Psoas muscle (tissue), 8 donors: ENCODE measurements around the gene INSC. TPM values are rescaled to one million over a fixed set of nuclear protein-coding genes. Genes with fewer than 3 reads are reported as not detected.

Experiments
- ATAC-seq, 4 donors: fragments of 200-7000 bp; cut with Tn5 transposase; one replicate each; pipeline ENCODE4 v1.9.1; 2020; ENCODE audit warnings: moderate library complexity in 3 of 4, mild to moderate bottlenecking in 2 of 4
- DNase-seq, 2 donors: peaks; one replicate each; pipeline ENCODE4 v3.0.0-alpha.2; 2020
- H3K27ac ChIP-seq: fragments of 200-600 bp; one replicate; pipeline ENCODE4 v1.8.0; 2022
- H3K27me3 ChIP-seq, 3 donors: fragments of 200-600 bp in 1 of 3; one replicate each; pipeline versions ENCODE4 v1.6.1 to v1.8.0; 2013 to 2022; ENCODE audit warnings: low read length in 2 of 3, mild to moderate bottlenecking in 2 of 3, moderate library complexity in 1 of 3; ENCODE audit not compliant: insufficient read depth in 3 of 3
- H3K36me3 ChIP-seq, 2 donors: fragments of 200-600 bp in 1 of 2; one replicate each; pipeline versions ENCODE4 v1.6.1 to v1.8.0; 2013 to 2022; ENCODE audit warnings: low read depth in 1 of 2, mild to moderate bottlenecking in 1 of 2, moderate library complexity in 1 of 2; ENCODE audit not compliant: insufficient read depth in 1 of 2
- H3K4me1 ChIP-seq: fragments of 200-600 bp; one replicate; pipeline ENCODE4 v1.8.0; 2022
- H3K4me3 ChIP-seq: fragments of 200-600 bp; one replicate; pipeline ENCODE4 v1.8.0; 2022; ENCODE audit warnings: mild to moderate bottlenecking
- H3K9me3 ChIP-seq: fragments of 200-600 bp; one replicate; pipeline ENCODE4 v1.8.0; 2022
- WGBS, 3 donors: extraction: QIAGEN DNeasy Blood & Tissue Kit; methylation state at CpG; one replicate each; pipeline versions ENCODE4 v1.1.6 to v1.1.7; 2013; 5-methylcytosine and 5-hydroxymethylcytosine counted together
- intact Hi-C, 2 donors: fragments of 100-400 bp; cut with DNase I; formaldehyde crosslinking; loops; one replicate each; pipeline versions ENCODE4 v1.11.0 to v1.14.2; 2022
- polyA plus RNA-seq, 3 donors: library from polyadenylated mRNA; stranded (reverse); fragments of 200-250 nt; gene quantifications; one replicate each; pipeline ENCODE4 v1.2.3, GENCODE V29; 2013
- total RNA-seq, 4 donors: library from RNA; stranded (reverse); fragmentation: NEBNext Ultra II Directional in 2 of 4; extraction: Animal tissue kit (Norgen Biotek cat#: 25700) in 2 of 4; gene quantifications; one replicate each; pipeline versions ENCODE4 v1.2.1 to v1.2.4, GENCODE V29; 2021 to 2023
- TF ChIP-seq, protein P1 (sequence below): fragments of 200-600 bp; IDR thresholded peaks from one replicate; pipeline ENCODE4 v1.8.0; 2022; ENCODE audit warnings: antibody characterized with exemption
- donor health status: healthy with polysubstance abuse.
- donor health status: DM: no; HTN: no; CAD: no; lungs with moderate emphysema.
- donor health status: Bipolar disorder and iron deficiency.
- donor health status: healthy.
- donor health status: DM: yes; HTN: yes; CAD: no.
- donor health status: DM: no; HTN: no; CAD: no.
- donor health status: DM: no; HTN: no; CAD: no.
- donor health status: DM: yes; HTN: yes; CAD: no.

INSC gene
- total and polyA plus RNA-seq, 7 donors, result 0.04 to 1.2 TPM; not detected in 5

DNA sequence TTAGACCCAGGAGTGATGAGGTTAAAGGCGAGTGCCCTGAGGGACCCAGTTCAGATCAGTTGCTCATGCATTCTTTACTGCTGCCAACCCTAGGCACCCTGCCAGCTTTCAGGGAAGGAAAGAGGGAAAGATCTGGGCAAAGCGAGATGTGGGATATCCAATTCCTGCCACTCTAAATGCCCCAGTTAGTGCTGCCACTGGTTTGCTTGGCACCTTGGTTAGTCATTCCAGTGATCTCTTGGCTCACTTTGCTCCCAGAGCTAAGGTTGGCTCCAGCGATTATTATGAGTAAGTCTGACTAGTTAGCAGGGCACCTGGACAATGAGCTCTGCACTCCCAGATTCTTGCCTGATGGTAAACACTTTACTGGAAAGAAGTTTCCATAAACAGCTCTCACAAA, 85.0 kb downstream of the INSC start:
- intact Hi-C loops, result loop anchor here (10.0 kb wide), 2 partner anchors 225 to 295 kb away; partner anchors contain the start of gene CALCA (in 2 of the 2)
- Histone ChIP-seq H3K27me3 (no peaks in the 10 kb centered on the region), H3K4me1 (peaks cover 25% of the 10 kb centered on the region), H3K4me3 (no peak overlapping the region), H3K36me3 (no peaks in the 10 kb centered on the region), H3K27ac (peak overlapping the region; percentile 58), H3K9me3 (no peaks in the 10 kb centered on the region)
- WGBS, 3 donors, result 20 to 34% (median 31%) methylated on average over 3 of the region's 3 CpGs
- TF ChIP-seq, protein P1, sequence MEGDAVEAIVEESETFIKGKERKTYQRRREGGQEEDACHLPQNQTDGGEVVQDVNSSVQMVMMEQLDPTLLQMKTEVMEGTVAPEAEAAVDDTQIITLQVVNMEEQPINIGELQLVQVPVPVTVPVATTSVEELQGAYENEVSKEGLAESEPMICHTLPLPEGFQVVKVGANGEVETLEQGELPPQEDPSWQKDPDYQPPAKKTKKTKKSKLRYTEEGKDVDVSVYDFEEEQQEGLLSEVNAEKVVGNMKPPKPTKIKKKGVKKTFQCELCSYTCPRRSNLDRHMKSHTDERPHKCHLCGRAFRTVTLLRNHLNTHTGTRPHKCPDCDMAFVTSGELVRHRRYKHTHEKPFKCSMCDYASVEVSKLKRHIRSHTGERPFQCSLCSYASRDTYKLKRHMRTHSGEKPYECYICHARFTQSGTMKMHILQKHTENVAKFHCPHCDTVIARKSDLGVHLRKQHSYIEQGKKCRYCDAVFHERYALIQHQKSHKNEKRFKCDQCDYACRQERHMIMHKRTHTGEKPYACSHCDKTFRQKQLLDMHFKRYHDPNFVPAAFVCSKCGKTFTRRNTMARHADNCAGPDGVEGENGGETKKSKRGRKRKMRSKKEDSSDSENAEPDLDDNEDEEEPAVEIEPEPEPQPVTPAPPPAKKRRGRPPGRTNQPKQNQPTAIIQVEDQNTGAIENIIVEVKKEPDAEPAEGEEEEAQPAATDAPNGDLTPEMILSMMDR, result no peak
- ATAC-seq (peak; percentile 90 to 96 (median 95)), DNase-seq (peak; percentile 60 to 83)

DNA sequence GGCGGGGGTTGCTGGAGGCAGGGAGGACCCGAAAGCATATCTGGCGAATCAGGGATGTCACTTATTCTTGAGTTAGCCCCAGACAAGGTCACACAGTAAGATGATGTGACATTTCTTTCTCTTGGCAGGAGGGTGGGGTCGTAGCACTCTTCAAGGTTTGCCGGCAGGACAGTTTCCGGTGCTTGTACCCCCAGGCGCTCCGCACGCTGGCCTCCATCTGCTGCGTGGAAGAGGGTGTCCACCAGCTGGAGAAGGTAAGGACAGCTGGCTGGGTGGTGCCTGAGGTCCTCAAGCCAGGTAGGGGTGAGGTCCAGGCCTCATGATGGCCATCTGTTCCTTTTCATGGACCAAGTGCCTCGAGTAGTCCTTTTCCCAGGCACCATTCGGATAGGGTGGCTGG, 86.0 kb downstream of the INSC start:
- DNase-seq (no peak), ATAC-seq (no peak)
- 90 to 93% (median 93%) methylated on average over 12 of the region's 12 CpGs for WGBS, 3 donors
- H3K9me3 ChIP-seq, result no peaks in the 10 kb centered on the region
- intact Hi-C loops, result loop anchor here (10.0 kb wide), 2 partner anchors 226 to 296 kb away; partner anchors contain the start of gene CALCA (in 2 of the 2)
- H3K4me3 ChIP-seq, result no peak overlapping the region
- no peaks in the 10 kb centered on the region for H3K27me3 ChIP-seq
- H3K36me3 ChIP-seq, result no peaks in the 10 kb centered on the region
- H3K27ac ChIP-seq, result no peak overlapping the region
- TF ChIP-seq, protein P1, result no peak
- H3K4me1 ChIP-seq, result peaks cover 25% of the 10 kb centered on the region

DNA sequence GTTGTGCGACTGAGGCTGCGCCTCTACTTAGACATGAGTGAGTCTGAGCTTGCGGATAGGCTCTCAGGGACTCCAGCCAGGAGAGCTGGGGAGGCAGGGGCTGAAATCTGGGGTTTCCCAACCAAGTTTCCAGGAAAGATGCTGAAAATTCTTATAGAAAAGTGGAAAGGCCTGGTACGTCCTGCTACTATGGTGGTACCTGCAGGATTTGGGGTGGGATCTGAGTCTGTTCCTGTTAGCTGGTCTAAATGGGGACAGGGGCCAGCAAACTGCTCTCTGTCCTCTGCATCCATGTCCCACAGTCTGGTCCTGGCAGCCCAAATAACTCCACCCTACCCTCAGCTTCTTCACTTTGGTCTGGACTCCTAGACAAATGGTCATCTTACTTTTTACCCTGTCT, 86.9 kb downstream of the INSC start:
- intact Hi-C loops, result loop anchor here (10.0 kb wide), 2 partner anchors 227 to 297 kb away; partner anchors contain the start of gene CALCA (in 2 of the 2)
- 97 to 100% (median 97%) methylated on average over 4 of the region's 4 CpGs for WGBS, 3 donors

DNA sequence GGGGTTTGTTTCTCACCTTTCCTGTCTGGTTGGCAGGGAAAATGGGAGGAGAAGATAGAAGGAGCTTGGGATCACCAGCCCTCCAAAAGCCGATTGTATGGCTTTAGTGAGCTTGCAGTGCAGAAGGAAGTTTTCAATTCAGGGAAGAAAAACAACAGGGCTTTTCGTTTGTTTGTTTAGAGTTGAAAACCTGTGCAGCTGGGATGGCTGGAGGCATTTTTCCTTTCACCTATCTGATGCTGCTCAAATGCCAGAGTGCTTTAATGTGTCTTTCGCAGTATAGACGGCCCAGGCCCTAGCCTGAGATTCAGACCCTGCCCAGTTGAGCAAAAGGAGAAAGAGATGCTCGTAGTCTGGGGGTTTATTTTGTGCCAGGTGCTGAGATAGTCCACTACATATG, 87.9 kb downstream of the INSC start:
- Histone ChIP-seq H3K27me3 (no peaks in the 10 kb centered on the region), H3K4me3 (no peak overlapping the region), H3K36me3 (no peaks in the 10 kb centered on the region), H3K4me1 (peaks cover 25% of the 10 kb centered on the region), H3K9me3 (no peaks in the 10 kb centered on the region), H3K27ac (no peak overlapping the region)
- DNase-seq, result no peak
- TF ChIP-seq, protein P1, result no peak
- no peak for ATAC-seq
- 84 to 93% (median 86%) methylated on average over 5 of the region's 5 CpGs for WGBS, 3 donors
- intact Hi-C loops, result loop anchor here (10.0 kb wide), 2 partner anchors 228 to 298 kb away; partner anchors contain the start of gene CALCA (in 2 of the 2)

More for the DNA sequence above, 86.9 kb downstream of the INSC start:
- H3K4me1 ChIP-seq, result peaks cover 25% of the 10 kb centered on the region
- no peak for DNase-seq
- H3K27me3 ChIP-seq, result no peaks in the 10 kb centered on the region
- no peak overlapping the region for H3K27ac ChIP-seq
- no peaks in the 10 kb centered on the region for H3K9me3 ChIP-seq
- H3K36me3 ChIP-seq, result no peaks in the 10 kb centered on the region
- TF ChIP-seq, protein P1, result no peak
- ATAC-seq, result no peak
- no peak overlapping the region for H3K4me3 ChIP-seq

DNA sequence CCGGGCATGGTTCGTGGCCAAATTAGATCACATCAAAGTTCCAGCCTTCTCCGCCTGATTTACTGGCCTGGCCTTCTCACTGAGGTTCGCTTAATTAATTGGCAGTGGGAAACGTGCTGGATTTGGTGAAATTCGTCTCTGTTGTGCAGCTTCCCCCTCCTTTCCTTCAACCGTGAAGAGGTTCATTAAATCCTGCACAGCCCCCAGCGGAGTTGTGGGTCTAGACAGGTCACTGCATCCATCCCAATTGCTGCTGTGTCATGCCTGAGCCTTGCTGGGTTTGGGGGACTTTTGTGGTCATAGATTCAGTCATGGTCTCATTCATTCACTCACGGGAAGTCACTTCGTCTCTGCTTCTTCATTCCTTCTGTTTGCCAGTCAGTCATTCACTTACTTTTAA, 90.0 kb downstream of the INSC start:
- DNase-seq (no peak), ATAC-seq (no peak)
- intact Hi-C loops, result loop anchor here (5.0 to 10.0 kb wide), 3 partner anchors 230 to 300 kb away; partner anchors contain the start of gene CALCA (in 2 of the 2)

More for the DNA sequence above, 90.0 kb downstream of the INSC start:
- TF ChIP-seq, protein P1, result no peak
- no peak overlapping the region for H3K4me3 ChIP-seq
- no peaks in the 10 kb centered on the region for H3K36me3 ChIP-seq
- no peak overlapping the region for H3K27ac ChIP-seq
- 74 to 77% (median 77%) methylated on average over 10 of the region's 10 CpGs for WGBS, 3 donors
- peaks cover 8% of the 10 kb centered on the region for H3K4me1 ChIP-seq
- H3K9me3 ChIP-seq, result no peaks in the 10 kb centered on the region
- no peaks in the 10 kb centered on the region for H3K27me3 ChIP-seq
